GM12801 (cell line): Measurements from ENCODE around the gene TMEM184A.

Experiments
- TF ChIP-seq, protein P1 (sequence below): IDR thresholded peaks from one replicate; pipeline ENCODE4 v1.5.1; 2011; ENCODE audit warnings: control low read depth; ENCODE audit not compliant: insufficient read length; ENCODE audit errors: extremely low read depth

TMEM184A gene

DNA sequence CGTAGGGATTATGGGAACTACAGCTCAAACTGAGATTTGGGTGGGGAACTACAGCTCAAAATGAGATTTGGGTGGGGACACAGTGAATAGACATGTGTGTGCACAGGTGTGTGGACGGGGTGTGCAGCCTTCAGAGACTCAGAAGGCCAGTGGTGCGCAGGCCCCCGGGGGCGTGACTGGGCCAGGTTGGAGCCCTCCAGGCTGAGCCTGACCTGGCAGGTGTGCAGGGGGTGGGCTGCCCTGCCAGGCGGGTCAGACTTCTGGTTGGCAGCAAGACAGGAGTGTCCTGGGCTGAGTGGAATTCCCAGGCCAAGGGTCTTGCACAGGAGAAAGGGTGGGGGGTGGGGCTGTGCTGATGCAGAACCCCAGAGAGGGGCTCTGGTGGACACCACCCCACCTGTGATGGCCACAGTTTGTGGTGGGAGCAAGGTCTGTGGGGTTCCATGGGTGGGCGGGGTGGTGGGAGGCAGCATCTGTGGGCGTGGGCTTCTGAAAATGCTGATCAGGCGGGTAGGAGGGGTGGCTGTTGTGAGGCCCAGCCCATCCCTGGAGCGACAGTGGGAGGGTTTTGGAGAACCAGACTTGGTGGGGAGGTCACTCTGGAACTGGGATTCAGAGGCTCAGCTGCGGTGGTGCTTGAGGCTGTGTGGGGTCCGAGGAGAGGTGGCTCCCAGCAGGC is 43.1 kb upstream of the TMEM184A start:
- TF ChIP-seq, protein P1, sequence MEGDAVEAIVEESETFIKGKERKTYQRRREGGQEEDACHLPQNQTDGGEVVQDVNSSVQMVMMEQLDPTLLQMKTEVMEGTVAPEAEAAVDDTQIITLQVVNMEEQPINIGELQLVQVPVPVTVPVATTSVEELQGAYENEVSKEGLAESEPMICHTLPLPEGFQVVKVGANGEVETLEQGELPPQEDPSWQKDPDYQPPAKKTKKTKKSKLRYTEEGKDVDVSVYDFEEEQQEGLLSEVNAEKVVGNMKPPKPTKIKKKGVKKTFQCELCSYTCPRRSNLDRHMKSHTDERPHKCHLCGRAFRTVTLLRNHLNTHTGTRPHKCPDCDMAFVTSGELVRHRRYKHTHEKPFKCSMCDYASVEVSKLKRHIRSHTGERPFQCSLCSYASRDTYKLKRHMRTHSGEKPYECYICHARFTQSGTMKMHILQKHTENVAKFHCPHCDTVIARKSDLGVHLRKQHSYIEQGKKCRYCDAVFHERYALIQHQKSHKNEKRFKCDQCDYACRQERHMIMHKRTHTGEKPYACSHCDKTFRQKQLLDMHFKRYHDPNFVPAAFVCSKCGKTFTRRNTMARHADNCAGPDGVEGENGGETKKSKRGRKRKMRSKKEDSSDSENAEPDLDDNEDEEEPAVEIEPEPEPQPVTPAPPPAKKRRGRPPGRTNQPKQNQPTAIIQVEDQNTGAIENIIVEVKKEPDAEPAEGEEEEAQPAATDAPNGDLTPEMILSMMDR = no peak

DNA sequence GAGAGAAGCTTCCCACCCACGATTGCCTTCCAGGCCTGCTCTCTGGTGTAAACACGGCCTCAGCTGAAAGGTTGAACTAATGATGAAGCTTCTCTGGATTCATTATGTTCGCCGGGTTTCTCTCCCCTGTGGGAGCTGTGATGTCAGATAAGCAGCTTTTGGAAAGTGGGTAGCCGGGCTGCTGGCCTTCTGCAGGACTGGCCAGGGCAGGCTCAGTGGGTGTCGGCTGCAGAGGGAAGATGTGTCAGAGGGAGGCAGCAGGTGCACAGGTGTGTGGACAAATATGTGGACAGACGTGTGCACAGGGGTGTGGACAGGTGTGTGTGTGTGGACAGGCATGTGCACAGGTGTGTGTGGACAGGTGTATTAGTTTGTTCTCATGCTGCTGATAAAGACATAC is 42.3 kb upstream of the TMEM184A start:
- TF ChIP-seq, protein P1 = no peak

DNA sequence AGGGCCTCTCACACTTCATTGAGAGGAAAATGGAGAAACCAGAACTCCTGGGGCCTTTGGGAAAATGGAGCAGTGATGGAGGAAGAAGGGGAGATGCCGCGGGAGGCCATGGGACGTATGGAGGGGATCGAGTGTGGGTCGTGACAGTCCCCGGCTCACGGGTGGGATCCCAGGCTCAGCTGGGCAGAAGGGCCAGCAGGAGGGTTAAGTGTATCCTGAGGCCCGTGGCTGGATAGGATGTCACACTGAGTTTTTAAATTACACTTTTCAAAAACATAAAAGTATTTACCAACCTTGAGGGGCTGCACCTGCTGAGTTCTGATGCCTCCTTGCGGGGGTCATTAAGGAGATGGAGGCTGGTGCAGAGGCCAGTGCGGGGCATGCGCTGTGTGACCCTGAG is 41.8 kb upstream of the TMEM184A start:
- TF ChIP-seq, protein P1 = no peak

- TF ChIP-seq, protein P1 = no peak
Observed at GRCh38 chr7:1597066-1597760, 41.2 kb upstream of the TMEM184A start.

DNA sequence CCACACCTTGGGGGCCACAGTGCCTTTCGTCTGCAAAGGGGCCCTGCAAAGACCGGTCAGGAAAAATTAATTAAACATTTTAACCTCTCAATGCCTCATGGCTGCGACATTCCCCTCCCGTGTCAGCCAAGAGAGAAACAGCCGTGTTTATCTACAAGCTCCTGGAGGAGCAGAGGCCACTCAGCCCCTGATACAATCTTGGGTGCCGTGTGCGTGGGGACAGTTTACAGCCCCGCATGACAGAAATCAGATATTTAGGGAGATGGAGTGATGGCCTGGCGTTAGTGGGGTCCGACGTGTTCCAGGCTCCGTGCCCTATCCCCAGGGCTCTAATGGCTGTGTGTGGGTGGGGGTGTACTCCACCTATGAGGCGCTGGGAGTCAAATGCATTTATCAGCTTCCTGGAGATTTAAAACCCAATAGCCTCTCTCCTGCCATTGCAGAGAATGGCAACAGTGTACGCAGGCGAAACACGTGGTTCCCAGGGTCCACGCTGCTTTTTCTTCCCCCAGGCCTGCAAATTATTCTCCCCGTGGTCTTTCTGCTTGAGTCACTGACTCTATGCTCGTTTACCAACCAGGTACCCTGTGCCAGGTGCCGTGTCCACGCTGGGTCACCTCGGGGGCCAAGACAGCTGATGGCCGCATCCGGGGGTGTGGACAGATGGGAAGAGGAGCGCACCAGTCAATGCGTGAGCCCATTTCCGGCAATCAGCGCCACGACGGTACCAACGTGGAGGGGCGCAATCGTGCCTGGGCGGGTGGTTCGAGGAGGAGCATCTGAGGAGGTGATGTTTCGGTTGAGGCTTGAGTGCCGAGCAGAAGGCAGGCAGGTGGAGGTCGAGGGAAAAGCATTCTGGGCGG is 40.4 kb upstream of the TMEM184A start:
- TF ChIP-seq, protein P1 = no peak

DNA sequence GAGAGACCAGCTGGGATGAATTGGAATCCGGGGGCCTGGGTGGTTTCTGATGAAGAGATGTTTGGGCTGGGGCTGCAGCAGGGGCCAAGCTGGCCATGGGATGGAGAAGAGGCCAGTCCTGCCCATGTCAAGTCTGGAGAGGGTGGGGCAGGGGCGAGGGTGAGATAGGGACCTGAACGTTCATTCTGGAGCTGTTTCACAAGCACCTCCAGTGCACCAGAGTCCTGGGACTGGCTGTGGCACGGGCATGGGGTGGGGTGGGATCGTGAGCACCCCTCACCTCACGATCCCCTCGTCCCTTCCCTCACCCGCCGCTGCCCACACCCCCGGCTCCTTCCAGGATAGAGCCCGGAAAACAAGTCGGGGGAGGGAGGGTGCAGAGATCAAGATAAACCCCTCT is 39.6 kb upstream of the TMEM184A start:
- TF ChIP-seq, protein P1 = no peak

- TF ChIP-seq, protein P1 = no peak
Observed at GRCh38 chr7:1595027-1595426, 39.0 kb upstream of the TMEM184A start.
